SKM-1 treated with dmso at 0.1 percent for 144 hours (cell line): ENCODE measurements around the gene ARSI.

Experiments used
- DNase-seq: peaks from one replicate; lab custom pipeline; 2025; ENCODE audit not compliant: unreplicated experiment; lab: John Stamatoyannopoulos, UW

The ARSI gene

GRCh38 chr5:150270541-150271295 lies 32.0 kb downstream of the ARSI start:
- no peak for DNase-seq

GRCh38 chr5:150266871-150267291 lies 35.8 kb downstream of the ARSI start:
- no peak for DNase-seq

GRCh38 chr5:150265870-150266383 lies 36.8 kb downstream of the ARSI start:
- no peak for DNase-seq

- no peak for DNase-seq
Observed at GRCh38 chr5:150264667-150265603, 37.8 kb downstream of the ARSI start.

GRCh38 chr5:150263801-150264621 lies 38.7 kb downstream of the ARSI start:
- no peak for DNase-seq

GRCh38 chr5:150263375-150263775 lies 39.3 kb downstream of the ARSI start:
- DNase-seq, result no peak

- no peak for DNase-seq
Observed at GRCh38 chr5:150262502-150262901, 40.2 kb downstream of the ARSI start.

GRCh38 chr5:150261231-150261630 lies 41.5 kb downstream of the ARSI start:
- DNase-seq, result no peak

GRCh38 chr5:150258130-150258529 lies 44.6 kb downstream of the ARSI start:
- no peak for DNase-seq

- no peak for DNase-seq
Observed at GRCh38 chr5:150257424-150257823, 45.3 kb downstream of the ARSI start.

GRCh38 chr5:150256410-150257064 lies 46.2 kb downstream of the ARSI start:
- DNase-seq, result no peak

GRCh38 chr5:150255659-150256409 lies 46.9 kb downstream of the ARSI start:
- no peak for DNase-seq

- no peak for DNase-seq
Observed at GRCh38 chr5:150254774-150255173, 47.9 kb downstream of the ARSI start.

GRCh38 chr5:150254363-150254762 lies 48.3 kb downstream of the ARSI start:
- no peak for DNase-seq

- no peak for DNase-seq
Observed at GRCh38 chr5:150253416-150254208, 49.1 kb downstream of the ARSI start.

GRCh38 chr5:150252489-150252888 lies 50.2 kb downstream of the ARSI start:
- DNase-seq, result no peak

GRCh38 chr5:150251504-150251903 lies 51.2 kb downstream of the ARSI start:
- no peak for DNase-seq

GRCh38 chr5:150249744-150250143 lies 53.0 kb downstream of the ARSI start:
- no peak for DNase-seq

- DNase-seq, result no peak
Observed at GRCh38 chr5:150248946-150249345, 53.8 kb downstream of the ARSI start.
